ENCODE measurements around the gene NCMAP. TPM values are rescaled to one million over a fixed set of nuclear protein-coding genes. Genes with fewer than 3 reads are reported as not detected.

Gene NCMAP
- total RNA-seq, 1 experiment from 2014 or later, result not detected

- CTCF ChIA-PET, result interaction anchor here (0.6 to 1.0 kb wide), 2 partner anchors 30 to 293 kb away, joined by 3 to 5 read pairs; no protein-coding TSS in a partner anchor
- peaks cover 2% of the 10 kb centered on the region for H3K4me1 ChIP-seq (ENCODE audit: insufficient read depth, low read length, poor library complexity, severe bottlenecking)
Observed at GRCh38 chr1:24557220-24557619, 1.3 kb downstream of the NCMAP start.

GRCh38 chr1:24557711-24558131, 1.8 kb downstream of the NCMAP start:
- Histone ChIP-seq H3K36me3 (ENCODE audit: insufficient read depth, low read length, poor library complexity, severe bottlenecking) (no peaks in the 10 kb centered on the region), H3K27me3 (replicated peaks; ENCODE audit: insufficient read depth, low read depth, low read length, poor library complexity) (peaks cover 15% of the 10 kb centered on the region), H3K4me1 (ENCODE audit: insufficient read depth, low read length, poor library complexity, severe bottlenecking) (peaks cover 6% of the 10 kb centered on the region), H3K9me3 (ENCODE audit: low read depth, low read length, poor library complexity, severe bottlenecking) (no peaks in the 10 kb centered on the region), H3K4me3 (ENCODE audit: low read depth, low read length, poor library complexity, severe bottlenecking) (no peak overlapping the region), H3K27ac (ENCODE audit: low read depth, low read length, poor library complexity, severe bottlenecking) (no peak overlapping the region)
- TF ChIP-seq EZH2 (IDR thresholded peaks at IDR 0.05; ENCODE audit: borderline replicate concordance, low read depth, low read length, poor library complexity, severe bottlenecking), result no peak
- TF ChIP-seq CTCF (conservative IDR thresholded peaks at IDR 0.05; ENCODE audit: low read depth, low read length), result no peak
- BruUV-seq (replicated peaks), result no TSS peak
- ChIA-PET CTCF (interaction anchor here (0.6 to 1.0 kb wide), 2 partner anchors 30 to 292 kb away, joined by 3 to 5 read pairs; no protein-coding TSS in a partner anchor), POLR2A (ENCODE audit: low non-redundant PET) (no interaction called here)
- intact Hi-C loops (cut with micrococcal nuclease; ENCODE audit: unreplicated experiment), result no loop called here
- no peak for DNase-seq (ENCODE audit: low spot score)

More at GRCh38 chr1:24557220-24557619, 1.3 kb downstream of the NCMAP start:
- no peaks in the 10 kb centered on the region for H3K36me3 ChIP-seq (ENCODE audit: insufficient read depth, low read length, poor library complexity, severe bottlenecking)
- H3K27me3 ChIP-seq (replicated peaks; ENCODE audit: insufficient read depth, low read depth, low read length, poor library complexity), result peaks cover 15% of the 10 kb centered on the region
- intact Hi-C loops (cut with micrococcal nuclease; ENCODE audit: unreplicated experiment), result no loop called here
- TF ChIP-seq CTCF (conservative IDR thresholded peaks at IDR 0.05; ENCODE audit: low read depth, low read length) (no peak), EZH2 (IDR thresholded peaks at IDR 0.05; ENCODE audit: borderline replicate concordance, low read depth, low read length, poor library complexity, severe bottlenecking) (no peak)
- no TSS peak for BruUV-seq (replicated peaks)
- no peaks in the 10 kb centered on the region for H3K9me3 ChIP-seq (ENCODE audit: low read depth, low read length, poor library complexity, severe bottlenecking)
- POLR2A ChIA-PET (ENCODE audit: low non-redundant PET), result no interaction called here
- no peak overlapping the region for H3K4me3 ChIP-seq (ENCODE audit: low read depth, low read length, poor library complexity, severe bottlenecking)
- DNase-seq (ENCODE audit: low spot score), result no peak
- no peak overlapping the region for H3K27ac ChIP-seq (ENCODE audit: low read depth, low read length, poor library complexity, severe bottlenecking)

GRCh38 chr1:24558455-24558854, 2.6 kb downstream of the NCMAP start:
- Histone ChIP-seq H3K4me3 (ENCODE audit: low read depth, low read length, poor library complexity, severe bottlenecking) (no peak overlapping the region), H3K27me3 (replicated peaks; ENCODE audit: insufficient read depth, low read depth, low read length, poor library complexity) (peaks cover 15% of the 10 kb centered on the region), H3K9me3 (ENCODE audit: low read depth, low read length, poor library complexity, severe bottlenecking) (no peaks in the 10 kb centered on the region), H3K27ac (ENCODE audit: low read depth, low read length, poor library complexity, severe bottlenecking) (no peak overlapping the region), H3K4me1 (ENCODE audit: insufficient read depth, low read length, poor library complexity, severe bottlenecking) (peaks cover 8% of the 10 kb centered on the region), H3K36me3 (ENCODE audit: insufficient read depth, low read length, poor library complexity, severe bottlenecking) (no peaks in the 10 kb centered on the region)
- DNase-seq (ENCODE audit: low spot score), result no peak
- CTCF ChIA-PET, result interaction anchor here (1.0 kb wide), 1 partner anchor 29 kb away, joined by 5 read pairs; no protein-coding TSS in a partner anchor
- POLR2A ChIA-PET (ENCODE audit: low non-redundant PET), result no interaction called here
- TF ChIP-seq EZH2 (IDR thresholded peaks at IDR 0.05; ENCODE audit: borderline replicate concordance, low read depth, low read length, poor library complexity, severe bottlenecking) (no peak), CTCF (conservative IDR thresholded peaks at IDR 0.05; ENCODE audit: low read depth, low read length) (no peak)
- intact Hi-C loops (cut with micrococcal nuclease; ENCODE audit: unreplicated experiment), result no loop called here
- BruUV-seq (replicated peaks), result no TSS peak
